Measurements from ENCODE around the gene TMEM88. TPM values are rescaled to one million over a fixed set of nuclear protein-coding genes. Genes with fewer than 3 reads are reported as not detected.

Gene TMEM88
- total and polyA plus RNA-seq, 8 donors = 2.1 to 28.5 (median 2.9) TPM

GRCh38 chr17:7832431-7832830, 22.4 kb upstream of the TMEM88 start:
- 83 to 90% methylated on average over 10 of the region's 10 CpGs for WGBS, 2 donors
- intact Hi-C loops (cut with DNase I) = no loop called here
- ATAC-seq (no peak), FAIRE-seq (no peak), DNase-seq (no peak)
- H3K27ac ChIP-seq = no peak overlapping the region
- H3K9me3 ChIP-seq = no peaks in the 10 kb centered on the region
- H3K36me3 ChIP-seq = no peaks in the 10 kb centered on the region
- no peak for TF ChIP-seq CTCF (IDR thresholded peaks at IDR 0.05)
- no peaks in the 10 kb centered on the region for H3K27me3 ChIP-seq
- peaks cover 2 to 4% (median 3%) of the 10 kb centered on the region in 3 donors for H3K4me1 ChIP-seq
- H3K4me3 ChIP-seq = no peak overlapping the region

GRCh38 chr17:7833011-7833794, 21.7 kb upstream of the TMEM88 start:
- no peaks in the 10 kb centered on the region for H3K27me3 ChIP-seq
- peak in 4 of 6 donors; percentile 23 to 75 (median 51) for DNase-seq
- FAIRE-seq = no peak

GRCh38 chr17:7833795-7834541, 20.9 kb upstream of the TMEM88 start, which contains the start of gene KDM6B:
TSS of gene KDM6B (plus strand) at chr17:7834217. CDS start at chr17:7845555, 11,338 bp downstream.
- ATAC-seq = peak; percentile 39 to 72 (median 66)
- no peaks in the 10 kb centered on the region for H3K36me3 ChIP-seq
- DNase-seq = peak; percentile 90 to 97 (median 93)
- H3K9me3 ChIP-seq = no peaks in the 10 kb centered on the region
- no peaks in the 10 kb centered on the region for H3K27me3 ChIP-seq
- no peak for TF ChIP-seq CTCF (IDR thresholded peaks at IDR 0.05)
- WGBS, 2 donors = 0% methylated on average over 44 to 49 of the region's 49 CpGs
- peak within 1 kb of the TSS; percentile 47 to 76 (median 58) for H3K4me3 ChIP-seq
- intact Hi-C loops (cut with DNase I) = no loop called here
- H3K27ac ChIP-seq = peak within 1 kb of the TSS; percentile 94 to 100 (median 98)
- peaks cover 3 to 10% (median 5%) of the 10 kb centered on the region in 3 donors for H3K4me1 ChIP-seq
- FAIRE-seq = peak; percentile 23

More at GRCh38 chr17:7833011-7833794, 21.7 kb upstream of the TMEM88 start:
- intact Hi-C loops (cut with DNase I) = no loop called here
- no peaks in the 10 kb centered on the region for H3K9me3 ChIP-seq
- H3K36me3 ChIP-seq = no peaks in the 10 kb centered on the region
- WGBS, 2 donors = 44 to 46% methylated on average over 18 to 19 of the region's 19 CpGs
- peak overlapping the region in 3 of 4 donors; percentile 94 to 99 (median 98) for H3K27ac ChIP-seq
- ATAC-seq = no peak
- TF ChIP-seq CTCF (IDR thresholded peaks at IDR 0.05) = no peak
- peak overlapping the region in 2 of 4 donors; percentile 64 to 76 for H3K4me3 ChIP-seq
- H3K4me1 ChIP-seq = peaks cover 3 to 6% (median 5%) of the 10 kb centered on the region in 3 donors

- FAIRE-seq (no peak), ATAC-seq (peak in 3 of 4 donors; percentile 0 to 9 (median 0)), DNase-seq (peak; percentile 66 to 76 (median 74))
- WGBS, 2 donors = 0% methylated on average over 20 of the region's 20 CpGs
- H3K27ac ChIP-seq = peak overlapping the region; percentile 94 to 100 (median 98)
- no peaks in the 10 kb centered on the region for H3K9me3 ChIP-seq
- TF ChIP-seq CTCF (IDR thresholded peaks at IDR 0.05) = no peak
- intact Hi-C loops (cut with DNase I) = no loop called here
- H3K4me3 ChIP-seq = peak overlapping the region; percentile 47 to 76 (median 58)
- peaks cover 3 to 11% (median 5%) of the 10 kb centered on the region in 3 donors for H3K4me1 ChIP-seq
- no peaks in the 10 kb centered on the region for H3K36me3 ChIP-seq
- no peaks in the 10 kb centered on the region for H3K27me3 ChIP-seq
Observed at GRCh38 chr17:7834542-7834956, 20.3 kb upstream of the TMEM88 start.
